Mesenteric fat pad (tissue), 1 donor: ENCODE measurements around the gene FLAD1. TPM values are rescaled to one million over a fixed set of nuclear protein-coding genes. Genes with fewer than 3 reads are reported as not detected.

Experiments
- DNase-seq: peaks from one replicate; pipeline ENCODE4 v3.0.0-alpha.2; 2020; ENCODE audit warnings: low spot score
- total RNA-seq: library from RNA; stranded (reverse); fragmentation: NEBNext Ultra II Directional; extraction: Animal tissue kit (Norgen Biotek cat#: 25700); gene quantifications from one replicate; pipeline ENCODE4 v1.2.1, GENCODE V29; 2021
- donor health status: DM: yes; HTN: yes; CAD: no.

FLAD1 gene
- total RNA-seq, 1 donor from 2014 or later, result 43.7 TPM

DNA sequence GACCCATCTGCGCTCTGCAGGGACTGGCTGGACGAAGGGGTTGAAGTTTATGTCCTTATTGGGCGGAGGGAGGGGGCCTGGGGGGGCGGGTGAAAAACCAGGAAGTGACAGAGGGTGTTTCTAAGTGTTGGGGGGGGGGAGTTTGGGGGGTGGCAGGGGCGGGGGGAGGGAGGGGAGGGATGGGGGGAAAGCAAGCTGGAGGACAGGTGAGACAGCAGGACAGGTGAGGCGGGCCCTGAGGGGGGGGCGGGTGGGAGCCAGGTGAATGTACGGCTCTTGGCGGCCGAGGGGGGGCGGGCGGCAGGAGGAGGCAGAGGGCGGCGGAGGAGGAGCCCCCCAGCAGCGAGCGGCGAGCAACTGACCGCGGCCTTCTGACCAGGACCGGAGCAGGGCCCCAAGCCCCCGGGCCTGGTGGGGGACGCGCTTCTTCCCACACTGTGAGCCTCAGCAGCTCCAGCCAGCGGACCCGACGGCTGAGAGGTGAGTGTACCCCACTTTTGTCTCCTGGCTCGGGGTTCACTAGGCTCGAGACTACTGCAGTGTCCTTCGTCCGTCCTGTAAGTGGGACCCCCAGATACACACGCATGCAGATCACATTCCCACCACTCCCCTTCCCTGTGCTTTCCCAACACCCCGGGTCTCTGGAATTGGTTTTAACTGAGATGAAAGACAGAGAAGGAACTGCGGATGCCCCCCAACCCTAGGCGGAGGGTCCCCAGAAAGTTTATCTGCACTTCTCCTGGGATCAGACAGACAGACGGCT is 19.5 kb downstream of the FLAD1 start, which contains the start of gene ZBTB7B:
Gene ZBTB7B, plus strand, starts transcription at position 339 of the 763 bp plus-strand sequence. CDS start 11,859 bp downstream, outside the sequence.
- no peak for DNase-seq

DNA sequence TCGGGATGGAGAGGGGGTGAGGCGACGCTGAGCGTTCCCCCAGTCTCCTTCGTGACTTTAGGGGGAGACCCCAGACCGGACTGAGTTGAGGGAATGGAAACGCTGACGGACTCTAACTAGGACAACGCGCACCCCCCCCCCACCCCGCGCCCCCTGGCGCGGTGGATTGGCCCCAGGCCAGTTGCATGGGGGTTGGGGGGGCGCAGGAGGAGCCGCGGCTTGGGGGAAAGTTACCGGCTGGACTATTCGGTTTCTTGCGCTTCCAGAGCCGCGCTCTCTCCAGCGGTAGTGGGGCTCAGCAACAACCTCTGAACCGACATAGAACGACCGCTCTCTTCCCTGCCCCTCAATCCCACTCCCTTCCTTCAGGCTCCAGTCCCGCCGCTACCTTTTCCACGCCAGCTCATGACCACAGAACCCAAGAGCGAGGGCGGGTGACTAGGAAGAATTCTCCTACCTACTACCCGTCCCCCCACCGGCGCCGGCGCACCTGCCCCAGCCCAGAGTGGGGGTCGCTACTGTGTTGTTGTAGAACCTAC is 20.2 kb downstream of the FLAD1 start:
- DNase-seq, result no peak

DNA sequence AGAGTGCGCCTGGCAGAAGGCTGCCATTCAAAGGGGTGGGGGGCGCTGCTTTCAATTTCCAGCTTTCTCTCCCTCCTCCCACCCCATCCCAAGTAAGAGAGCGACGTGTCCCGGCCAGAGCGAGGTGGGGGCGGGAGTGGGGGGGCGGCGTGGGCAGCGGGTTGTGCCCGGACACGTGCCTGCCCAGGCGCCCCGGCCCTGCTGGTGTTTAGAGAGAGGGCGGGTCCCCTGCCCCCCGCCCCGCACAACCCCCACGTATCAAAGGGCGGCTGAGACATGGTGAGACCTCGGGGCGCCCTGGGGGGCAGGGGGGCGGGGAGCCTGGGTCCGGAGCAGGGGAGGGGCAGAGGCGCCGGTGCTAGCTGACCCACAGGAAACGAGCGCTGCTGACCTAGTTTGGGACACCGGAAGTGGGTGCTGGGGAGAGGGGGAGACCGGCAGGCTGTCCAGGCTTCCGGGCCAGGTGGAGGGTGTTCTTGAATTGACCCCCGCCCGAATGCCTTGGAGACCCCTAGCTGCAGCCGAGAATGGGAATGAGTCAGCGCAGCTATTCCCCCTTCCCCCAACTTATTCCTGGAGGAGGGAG is 20.7 kb downstream of the FLAD1 start:
- DNase-seq, result no peak

DNA sequence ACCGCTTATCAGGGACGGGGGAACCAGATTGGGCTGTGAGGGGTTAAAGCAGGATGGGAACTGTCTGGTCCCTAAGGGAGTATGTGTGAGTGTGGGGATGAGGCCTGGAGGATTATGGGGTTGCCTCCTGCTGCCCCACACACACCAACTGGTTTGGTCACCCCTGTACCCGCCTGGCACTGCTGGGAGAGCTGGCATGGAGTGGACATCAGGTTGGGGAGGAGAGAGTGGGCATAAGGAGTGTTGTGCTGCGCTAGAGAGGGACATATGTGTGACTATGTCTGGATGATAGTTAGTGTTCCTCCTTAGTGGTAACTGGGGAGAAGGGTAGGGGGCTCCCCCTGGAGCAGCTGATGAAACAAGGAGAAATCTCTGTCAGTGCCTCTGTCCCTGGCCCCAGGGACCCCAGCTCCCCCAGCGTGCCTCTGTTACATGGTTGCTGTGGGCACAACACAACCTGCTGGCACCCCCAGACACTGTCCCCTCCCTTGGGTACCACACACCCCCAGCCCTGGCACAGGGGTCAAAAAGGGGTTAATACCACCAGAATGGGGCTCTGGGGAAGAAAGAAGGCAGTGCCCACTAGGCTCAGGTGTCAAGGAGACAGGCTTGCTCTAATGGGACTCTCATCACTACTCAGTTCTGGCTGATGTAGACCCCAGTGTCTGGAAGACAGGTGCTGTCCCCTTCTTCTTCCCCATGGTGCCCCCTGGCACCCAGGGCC is 21.4 kb downstream of the FLAD1 start:
- DNase-seq, result no peak

DNA sequence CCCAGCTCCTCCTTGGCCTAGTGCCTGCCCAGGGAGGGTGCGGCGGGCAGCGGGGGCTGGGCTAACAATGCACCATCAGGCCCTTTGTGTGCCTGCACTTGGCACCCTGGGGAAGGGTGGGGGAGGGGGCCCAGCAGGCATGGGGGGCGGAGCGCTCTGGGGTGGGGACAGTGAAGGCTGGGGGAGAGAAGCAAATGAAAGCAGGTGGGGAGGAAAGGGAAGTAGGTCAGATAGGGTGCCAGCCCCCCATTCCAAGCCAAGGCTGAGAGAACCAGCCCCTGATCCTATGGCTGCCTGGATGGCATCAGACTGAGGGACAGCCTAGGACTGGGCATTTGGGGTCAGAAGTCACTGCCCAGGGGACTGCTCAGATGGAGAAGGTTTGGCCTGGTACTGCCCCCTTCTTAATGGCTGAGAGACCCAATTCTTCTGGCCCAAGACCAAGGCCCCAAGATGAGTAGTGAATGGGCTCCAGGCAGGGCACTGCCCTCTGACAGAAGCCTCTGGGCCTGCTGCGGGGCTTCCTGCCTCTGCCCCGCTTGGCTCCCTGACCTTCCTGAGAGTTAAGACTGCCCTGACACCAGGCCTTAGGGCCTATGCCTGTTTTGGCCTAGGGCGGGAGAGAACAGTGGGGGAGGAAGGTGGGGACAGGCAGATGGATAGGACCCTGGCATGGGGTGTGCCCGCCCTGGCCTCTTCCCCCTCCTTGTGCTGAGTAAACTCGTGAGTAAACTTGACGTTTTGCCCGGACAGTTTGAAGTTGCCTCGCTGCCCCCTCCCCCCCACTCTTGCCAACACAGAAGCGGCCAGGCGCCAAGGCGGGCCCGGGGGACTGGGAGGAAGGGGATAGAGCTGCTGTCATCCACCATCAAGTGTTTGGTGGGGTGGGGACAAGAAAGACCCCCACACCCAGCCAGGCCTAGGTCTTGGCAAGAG is 22.2 kb downstream of the FLAD1 start:
- DNase-seq, result no peak

DNA sequence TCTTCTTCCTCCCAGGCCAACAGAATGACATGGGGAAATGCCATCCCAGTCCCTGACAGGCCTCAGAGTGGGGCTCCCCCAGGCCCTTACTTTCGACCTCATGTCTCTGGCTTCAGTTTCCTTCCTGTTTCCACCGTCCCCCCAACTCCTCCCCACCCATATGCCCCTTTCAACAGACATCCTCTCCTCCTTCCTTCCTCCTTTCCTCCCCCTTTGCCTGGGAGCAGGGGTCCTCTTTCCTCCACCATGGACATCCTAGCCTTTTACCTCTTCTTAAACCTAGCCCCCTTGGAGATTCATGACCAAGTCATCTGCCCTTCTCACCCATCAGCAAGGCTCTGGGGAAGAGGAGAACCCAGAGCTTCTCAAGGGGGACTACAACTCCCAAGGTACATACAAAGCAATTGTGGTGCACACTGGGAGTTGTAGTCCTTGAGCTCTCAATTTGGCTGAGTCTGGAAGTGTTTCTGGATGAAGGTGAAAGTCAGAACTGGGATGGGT is 23.5 kb downstream of the FLAD1 start:
- no peak for DNase-seq

DNA sequence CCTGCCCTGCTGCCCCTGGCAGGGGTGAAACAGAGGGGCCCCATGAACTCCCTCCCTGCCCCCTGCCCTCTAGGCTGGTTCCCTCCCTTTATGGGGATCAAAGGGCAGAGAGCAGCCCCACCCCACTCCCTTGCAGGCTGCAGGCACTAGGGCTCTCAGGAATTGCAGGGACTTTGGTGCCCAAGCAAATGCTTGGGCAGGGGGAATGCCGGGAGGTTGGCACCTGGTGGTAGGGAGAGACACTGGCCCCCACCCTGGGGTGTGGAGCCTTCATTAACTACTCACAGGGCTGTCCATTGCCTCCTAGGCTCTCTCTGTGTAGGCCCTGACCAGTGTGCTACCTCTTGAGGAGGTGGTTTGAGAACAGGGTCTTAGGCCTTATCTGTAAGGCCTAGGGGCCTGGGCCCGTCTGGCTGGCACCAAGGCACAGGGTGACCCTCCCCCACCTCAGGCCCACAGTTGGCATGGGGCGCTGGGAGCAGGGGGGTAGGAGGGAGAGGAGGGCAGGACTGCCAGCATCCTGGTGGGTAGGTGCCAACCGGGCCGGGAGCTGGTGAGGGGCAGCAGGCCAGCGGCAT is 24.2 kb downstream of the FLAD1 start:
- DNase-seq, result no peak

DNA sequence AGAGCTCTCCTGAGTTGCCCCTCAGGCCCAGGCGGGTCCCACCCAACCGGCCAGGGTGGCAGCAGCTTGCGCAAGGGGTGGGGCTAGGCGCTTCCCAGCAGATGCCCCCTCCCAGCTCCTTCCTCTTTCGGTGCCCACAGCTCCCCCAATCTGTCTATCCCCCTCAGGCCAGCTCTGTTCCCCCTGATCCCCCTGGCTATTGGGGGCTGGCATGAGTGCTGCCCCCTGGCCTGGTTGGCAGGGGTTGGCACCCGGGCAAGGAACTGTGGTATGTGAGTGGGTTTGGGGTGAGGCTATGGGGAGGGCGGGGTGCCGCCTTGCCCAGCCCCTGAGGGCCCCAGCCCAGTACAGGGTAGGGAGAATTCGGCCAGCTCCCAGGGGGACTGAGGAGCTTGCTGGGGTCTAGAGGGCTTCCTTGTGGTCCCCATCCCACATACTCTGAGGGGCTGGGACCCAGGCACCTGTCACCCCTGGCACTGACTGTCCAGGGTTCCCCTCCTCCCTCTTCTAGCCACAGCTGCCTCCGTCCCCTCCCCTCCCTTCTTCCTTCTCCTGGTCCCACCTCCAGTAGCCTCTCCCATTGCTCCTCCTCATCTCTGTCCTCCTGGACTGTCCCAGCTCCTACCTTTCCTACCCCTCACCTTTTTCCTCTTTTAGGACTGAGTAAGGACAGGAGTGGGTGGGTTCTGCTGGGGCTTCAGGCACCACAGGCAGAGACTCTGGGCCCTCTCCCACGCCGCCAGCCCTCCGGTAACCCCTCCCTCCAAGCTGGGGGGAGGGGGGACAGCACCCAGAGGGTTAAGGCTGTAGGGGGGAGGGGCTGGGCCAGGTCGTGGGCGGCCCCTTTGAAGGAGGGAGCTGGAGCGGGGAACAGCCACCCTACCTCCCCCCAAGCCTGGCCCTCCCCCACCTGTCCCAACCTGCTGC is 25.1 kb downstream of the FLAD1 start:
- no peak for DNase-seq

DNA sequence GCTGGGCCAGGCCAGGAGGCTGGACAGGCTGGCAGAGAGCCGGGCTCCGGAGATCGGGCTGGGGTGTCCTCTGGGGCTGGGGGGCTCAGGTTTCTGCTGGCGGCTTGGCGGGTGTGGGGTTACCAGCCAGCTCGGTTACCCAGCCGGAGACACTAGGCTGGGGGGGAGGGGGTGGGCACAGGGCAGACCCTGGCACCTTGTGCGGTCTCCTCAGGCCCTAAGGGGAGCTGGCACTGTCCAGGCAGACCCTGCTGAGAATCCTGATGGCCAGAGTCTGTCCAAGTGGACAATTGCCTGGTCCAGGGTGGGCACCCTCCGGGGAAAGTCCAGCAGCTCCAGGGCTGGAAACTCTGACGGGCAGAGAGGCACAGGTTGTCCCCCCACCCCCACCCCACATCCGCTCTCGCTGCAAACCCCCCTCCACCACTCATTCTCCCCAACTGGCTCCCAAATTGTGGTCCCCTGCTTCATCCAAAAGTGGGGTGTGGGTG is 26.1 kb downstream of the FLAD1 start:
- no peak for DNase-seq

DNA sequence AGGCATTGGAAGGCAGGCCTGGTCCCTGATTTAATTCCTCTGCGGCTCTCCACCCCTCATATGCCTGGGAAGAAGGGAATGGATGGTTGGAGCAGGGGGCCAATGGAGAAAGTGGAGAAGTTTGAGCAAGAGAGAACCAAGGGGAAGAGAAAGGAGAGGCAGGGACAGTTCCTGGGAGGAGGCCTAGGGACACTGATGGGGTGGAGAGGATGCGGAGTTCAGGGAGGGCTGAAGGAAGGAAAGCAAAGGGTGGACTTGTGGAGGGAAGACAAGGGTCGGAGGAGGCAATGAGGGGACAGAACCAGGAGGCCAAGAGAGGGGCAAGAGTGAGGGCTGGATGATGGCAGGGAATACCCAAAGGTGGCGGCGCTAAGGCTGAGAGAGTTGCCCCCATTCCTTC is 26.6 kb downstream of the FLAD1 start:
- no peak for DNase-seq

DNA sequence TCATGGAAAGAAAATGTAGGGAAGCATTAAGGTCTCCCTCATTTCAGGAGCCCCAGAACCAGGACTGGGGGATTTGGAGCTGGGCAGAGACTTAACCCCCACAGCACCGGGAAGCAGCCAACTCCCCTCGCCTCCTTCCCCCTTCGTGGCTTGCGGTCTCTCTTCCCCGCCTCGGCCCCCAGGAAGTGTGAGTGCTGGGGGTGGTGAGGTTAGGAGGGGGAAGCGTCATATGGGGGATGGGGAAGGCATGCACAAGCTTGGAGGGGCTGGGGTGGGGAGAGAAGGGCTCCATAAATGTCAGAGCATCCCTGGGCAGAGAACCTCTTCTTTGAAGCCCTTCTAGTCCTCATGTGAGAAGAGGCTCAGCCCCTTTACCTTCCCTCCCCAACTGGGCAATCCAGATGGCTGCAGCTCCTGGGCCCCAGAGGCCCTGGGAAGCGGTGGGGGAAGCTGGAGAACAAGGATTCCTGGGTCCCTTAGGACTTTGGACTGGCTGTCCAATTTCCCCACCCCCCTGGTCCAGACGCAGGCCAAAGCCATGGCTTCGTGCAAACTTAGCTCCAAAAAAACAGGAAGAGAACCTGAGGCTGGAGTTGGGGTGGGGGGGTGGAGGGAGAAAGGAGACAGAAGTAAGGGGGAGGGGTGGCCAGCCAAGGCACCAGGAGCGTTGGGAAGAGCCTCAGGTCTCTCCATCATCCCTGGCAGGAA is 27.2 kb downstream of the FLAD1 start:
- DNase-seq, result no peak

DNA sequence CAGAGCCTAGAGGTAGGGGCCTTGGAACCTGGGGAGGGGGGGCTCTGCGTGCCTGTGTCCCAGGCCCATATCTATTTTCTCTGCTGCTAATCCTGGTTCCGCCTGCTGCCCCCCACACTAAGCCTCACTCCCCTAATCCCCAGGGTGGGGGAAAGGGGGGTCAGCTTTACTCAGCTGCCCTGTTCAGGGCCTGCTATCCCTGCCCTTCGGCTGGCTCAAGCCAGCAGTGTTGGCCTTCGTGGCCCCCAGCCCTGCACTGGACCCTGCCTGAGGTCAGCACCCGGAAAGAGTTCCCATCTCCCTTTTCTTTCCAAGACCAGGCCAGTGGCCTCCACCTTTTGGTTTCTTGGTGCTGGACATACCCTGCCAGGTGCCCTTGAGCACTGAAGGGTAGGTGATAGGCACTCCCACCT is 27.9 kb downstream of the FLAD1 start:
- no peak for DNase-seq

DNA sequence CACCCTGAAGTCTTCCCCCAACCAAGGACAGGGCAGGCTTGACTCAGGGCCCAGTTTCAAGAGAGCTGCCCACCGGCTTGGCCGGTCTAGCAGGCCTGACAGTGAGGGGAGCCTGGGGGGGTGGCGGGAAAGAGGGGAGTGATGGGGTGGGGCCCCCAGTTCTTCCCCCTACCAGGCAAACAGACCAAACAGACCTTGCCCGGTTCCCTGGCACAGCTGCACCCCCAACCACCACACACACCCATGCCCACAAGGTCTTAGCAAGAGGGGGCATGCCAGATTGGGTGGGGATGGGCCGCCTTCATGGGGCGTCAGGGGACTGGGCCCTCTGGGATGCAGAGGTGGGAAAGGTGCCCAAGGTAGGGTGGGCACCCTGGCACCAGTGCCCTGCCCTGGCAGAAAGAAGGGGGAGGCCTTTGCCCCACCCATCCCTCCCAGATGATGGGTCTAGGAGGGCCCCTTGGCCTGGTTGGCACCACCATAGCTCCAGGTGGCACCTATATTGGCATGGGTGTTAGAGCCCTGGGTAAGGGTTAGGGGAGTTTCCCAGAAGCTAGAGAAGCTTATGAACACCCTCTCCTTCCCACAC is 28.4 kb downstream of the FLAD1 start:
- DNase-seq, result no peak

DNA sequence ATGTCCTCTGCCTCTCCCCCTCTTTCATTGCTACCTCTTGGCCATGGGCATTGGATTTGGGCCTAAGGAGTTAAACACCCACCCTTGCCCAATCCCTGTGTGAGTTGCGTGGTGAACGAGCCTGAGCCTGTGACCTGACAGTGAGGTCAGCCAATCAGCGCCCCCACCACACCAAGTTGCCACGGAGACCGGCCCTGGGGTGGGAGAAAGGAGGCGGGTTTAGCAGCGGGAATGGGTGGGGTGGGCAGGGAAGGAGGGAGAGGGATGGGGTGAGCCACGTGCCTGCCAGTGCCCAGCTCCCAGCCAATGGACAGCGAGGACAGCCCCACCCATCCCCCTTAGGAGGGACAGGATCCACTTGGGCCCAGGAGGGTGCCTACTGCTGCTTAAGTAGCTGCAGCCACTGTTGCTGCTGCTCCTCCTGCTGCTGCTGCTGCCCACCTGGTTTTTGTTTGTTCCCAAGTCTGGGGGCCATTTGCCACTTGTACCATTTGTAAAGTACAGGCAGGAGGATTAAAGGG is 28.9 kb downstream of the FLAD1 start:
- no peak for DNase-seq

DNA sequence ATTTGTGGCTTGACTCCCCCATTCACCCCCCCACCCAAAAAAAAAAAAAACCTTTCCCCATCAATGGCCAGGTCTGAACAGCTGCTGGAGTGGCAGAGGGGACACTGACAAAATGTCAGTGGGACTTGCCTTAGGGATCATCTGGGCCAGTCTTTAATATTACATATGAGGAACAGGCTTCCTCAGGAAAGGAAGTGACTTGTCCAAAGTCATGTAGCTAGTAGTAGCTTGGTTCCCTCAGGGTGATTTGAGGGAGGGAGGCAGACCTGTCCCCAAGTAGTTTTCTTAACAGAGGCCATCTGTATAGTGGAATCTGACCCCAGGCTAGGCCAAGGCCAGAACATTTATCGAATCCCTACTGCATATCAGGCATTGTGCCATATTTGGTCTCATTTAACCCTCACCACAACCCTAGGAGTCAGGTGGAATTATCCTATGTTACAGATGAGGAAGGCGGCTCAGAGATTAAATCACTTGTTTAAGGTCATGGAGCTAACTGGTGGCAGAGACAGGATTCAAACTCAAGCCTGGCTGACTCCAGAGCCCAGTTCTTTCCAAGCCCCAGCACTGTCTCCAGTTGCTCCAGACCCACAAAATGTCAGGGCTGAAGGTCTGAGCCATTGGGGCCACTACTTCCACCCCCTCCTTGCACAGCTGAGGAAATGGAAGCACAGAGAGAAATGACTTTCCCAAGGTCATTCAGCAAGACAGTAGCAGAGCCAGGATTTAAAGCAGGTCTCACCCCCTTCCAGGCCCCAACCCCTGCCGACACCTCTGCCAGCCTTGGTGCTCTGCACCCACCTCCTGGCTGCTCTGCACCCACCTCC is 29.8 kb downstream of the FLAD1 start:
- no peak for DNase-seq

DNA sequence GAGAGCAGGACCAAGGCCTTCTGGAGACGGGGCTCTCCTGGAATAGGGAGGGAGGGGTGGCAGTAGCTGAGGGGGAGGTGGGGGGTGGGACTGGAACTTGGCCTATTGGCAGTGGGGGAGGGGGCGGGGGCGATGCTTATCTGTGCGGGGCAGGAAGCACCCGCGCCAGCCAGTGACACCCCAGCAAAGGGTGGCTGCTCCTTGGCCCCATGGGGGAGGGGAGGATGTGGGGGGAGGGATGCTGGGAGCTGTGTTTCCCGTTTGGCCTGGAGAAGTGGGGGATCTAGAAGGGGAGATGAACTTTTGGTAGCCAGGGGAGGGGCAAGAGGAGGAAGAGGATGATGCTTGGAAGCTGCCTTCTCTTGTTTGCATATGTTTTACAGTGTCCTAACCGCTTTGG is 30.5 kb downstream of the FLAD1 start:
- DNase-seq, result no peak
